OCI-LY7 (cell line): ENCODE measurements around the gene LRIG3. TPM values are rescaled to one million over a fixed set of nuclear protein-coding genes. Genes with fewer than 3 reads are reported as not detected.

Source experiments
- BruUV-seq: library from RNA; stranded (reverse); fragments of 400-500 nt; replicated peaks from 2 replicates; lab custom pipeline; 2021; lab: Mats Ljungman, UMichigan
- CTCF ChIA-PET: fragments of 300-600 bp; sonication (Branson Sonifier 250); formaldehyde crosslinking; loops from one replicate; lab custom pipeline; 2022; ENCODE audit warnings: antibody characterized with exemption; ENCODE audit not compliant: unreplicated experiment; lab: Charles Lee
- POLR2A ChIA-PET: fragments of 300-600 bp; sonication (Branson Sonifier 250); formaldehyde crosslinking; loops from one replicate; lab custom pipeline; 2022; ENCODE audit warnings: antibody characterized with exemption; lab: Charles Lee
- DNase-seq: peaks from one replicate; pipeline ENCODE4 v3.0.0-alpha.2; 2015; ENCODE audit warnings: low spot score
- H2AFZ ChIP-seq: fragments of 200-600 bp; sonication (generic), shearing (Covaris generic); 2 replicates; pipeline ENCODE4 v1.6.1; 2014; ENCODE audit warnings: mild to moderate bottlenecking, antibody characterized with exemption, low read length, moderate library complexity
- H3K27ac ChIP-seq: fragments of 200-600 bp; sonication (generic); 2 replicates; pipeline ENCODE4 v1.5.1; 2014; ENCODE audit warnings: mixed run types, low read depth, mild to moderate bottlenecking, moderate library complexity, low read length, inconsistent platforms; ENCODE audit not compliant: poor library complexity, severe bottlenecking
- H3K36me3 ChIP-seq: fragments of 200-600 bp; sonication (generic); 2 replicates; pipeline ENCODE4 v1.6.1; 2014; ENCODE audit warnings: mild to moderate bottlenecking, antibody characterized with exemption, low read length, moderate library complexity, mixed read lengths; ENCODE audit not compliant: insufficient read depth
- H3K4me1 ChIP-seq: fragments of 200-600 bp; sonication (generic); 2 replicates; pipeline ENCODE4 v1.5.1; 2014; ENCODE audit warnings: mild to moderate bottlenecking, low read length; ENCODE audit not compliant: insufficient read depth, poor library complexity, severe bottlenecking
- H3K4me2 ChIP-seq: fragments of 200-600 bp; sonication (generic); 2 replicates; pipeline ENCODE4 v1.6.1; 2014; ENCODE audit warnings: mild to moderate bottlenecking, low read length
- H3K4me3 ChIP-seq: fragments of 200-600 bp; sonication (generic); 2 replicates; pipeline ENCODE4 v1.5.1; 2014; ENCODE audit warnings: mild to moderate bottlenecking, low read depth, low read length; ENCODE audit not compliant: poor library complexity, severe bottlenecking
- H3K79me2 ChIP-seq: fragments of 200-600 bp; sonication (generic); 2 replicates; pipeline ENCODE4 v1.6.1; 2016; ENCODE audit warnings: low read depth, mild to moderate bottlenecking, low read length, moderate library complexity, mixed read lengths; ENCODE audit not compliant: insufficient read depth
- H3K9me2 ChIP-seq: fragments of 200-600 bp; sonication (generic); 2 replicates; pipeline ENCODE4 v1.6.1; 2016; ENCODE audit warnings: mild to moderate bottlenecking, low read length, mixed read lengths; ENCODE audit not compliant: insufficient read depth
- H3K9me3 ChIP-seq: fragments of 200-600 bp; sonication (generic); 2 replicates; pipeline ENCODE4 v1.6.1; 2014; ENCODE audit warnings: mild to moderate bottlenecking, mixed run types, low read length, mixed read lengths
- H4K20me1 ChIP-seq: fragments of 200-600 bp; sonication (generic); 2 replicates; pipeline ENCODE4 v1.6.1; 2014; ENCODE audit warnings: mild to moderate bottlenecking, antibody characterized with exemption, low read length, moderate library complexity, mixed read lengths; ENCODE audit not compliant: insufficient read depth
- CTCF ChIP-seq: fragments of 200-600 bp; sonication (generic); conservative IDR thresholded peaks from 2 replicates; pipeline ENCODE4 v1.5.1; 2014; ENCODE audit warnings: mild to moderate bottlenecking, antibody characterized with exemption, low read length, moderate library complexity, mixed read lengths
- EZH2phosphoT487 ChIP-seq: fragments of 200-600 bp; sonication (generic); IDR thresholded peaks from 2 replicates; pipeline ENCODE4 v1.6.1; 2018; ENCODE audit warnings: low read depth, borderline replicate concordance, mild to moderate bottlenecking, mixed run types, antibody characterized with exemption, low read length, moderate library complexity, mixed read lengths
- intact Hi-C: fragments of 100-400 bp; cut with micrococcal nuclease; formaldehyde crosslinking; loops from one replicate; pipeline ENCODE4 v1.10.0; 2022; ENCODE audit not compliant: unreplicated experiment
- total RNA-seq, 2 experiments: library from RNA; depleted of rRNA in 1 of 2; stranded (reverse); fragments of >200 nt in 1 of 2; shearing (Covaris generic) in 1 of 2; gene quantifications; 2 replicates each; pipeline ENCODE4 v1.2.3, GENCODE V29; 2014 to 2022

LRIG3 gene
- total RNA-seq, 2 experiments from 2014 or later: not detected

- Histone ChIP-seq H3K9me3 (no peaks in the 10 kb centered on the region), H3K27ac (no peak overlapping the region), H3K36me3 (no peaks in the 10 kb centered on the region), H3K9me2 (no peaks in the 10 kb centered on the region), H3K4me3 (no peak overlapping the region), H2AFZ (no peak overlapping the region), H3K79me2 (no peaks in the 10 kb centered on the region), H3K4me1 (no peaks in the 10 kb centered on the region), H3K4me2 (no peak overlapping the region), H4K20me1 (no peaks in the 10 kb centered on the region)
- POLR2A ChIA-PET: no interaction called here
- intact Hi-C loops: no loop called here
- CTCF ChIA-PET: no interaction called here
- no peak for DNase-seq
- TF ChIP-seq CTCF: no peak
- TF ChIP-seq EZH2phosphoT487: no peak
- BruUV-seq: no TSS peak
Measured at GRCh38 chr12:58938440-58938839, 18.1 kb upstream of the LRIG3 start.

GRCh38 chr12:58934528-58934927 lies 14.2 kb upstream of the LRIG3 start:
- intact Hi-C loops: no loop called here
- TF ChIP-seq EZH2phosphoT487 (no peak), CTCF (no peak)
- no peak overlapping the region for H3K27ac ChIP-seq

GRCh38 chr12:58932806-58933681 lies 12.7 kb upstream of the LRIG3 start:
- H3K27ac ChIP-seq: no peak overlapping the region
- CTCF ChIA-PET: no interaction called here
- TF ChIP-seq CTCF (no peak), EZH2phosphoT487 (no peak)
- H3K79me2 ChIP-seq: no peaks in the 10 kb centered on the region
- BruUV-seq: no TSS peak
- no peak overlapping the region for H3K4me2 ChIP-seq
- no peaks in the 10 kb centered on the region for H4K20me1 ChIP-seq
- H3K4me1 ChIP-seq: no peaks in the 10 kb centered on the region
- no peak overlapping the region for H3K4me3 ChIP-seq
- DNase-seq: no peak
- no peaks in the 10 kb centered on the region for H3K9me3 ChIP-seq
- no peak overlapping the region for H2AFZ ChIP-seq
- no peaks in the 10 kb centered on the region for H3K9me2 ChIP-seq
- POLR2A ChIA-PET: interaction anchor here (1.1 kb wide), 1 partner anchor 48 kb away, joined by 3 read pairs; no protein-coding TSS in a partner anchor
- intact Hi-C loops: no loop called here
- H3K36me3 ChIP-seq: no peaks in the 10 kb centered on the region

More at GRCh38 chr12:58934528-58934927, 14.2 kb upstream of the LRIG3 start:
- H3K9me3 ChIP-seq: no peaks in the 10 kb centered on the region
- H2AFZ ChIP-seq: no peak overlapping the region
- H3K9me2 ChIP-seq: no peaks in the 10 kb centered on the region
- no peaks in the 10 kb centered on the region for H3K4me1 ChIP-seq
- no peaks in the 10 kb centered on the region for H4K20me1 ChIP-seq
- H3K4me2 ChIP-seq: no peak overlapping the region
- POLR2A ChIA-PET: no interaction called here
- H3K79me2 ChIP-seq: no peaks in the 10 kb centered on the region
- no peak overlapping the region for H3K4me3 ChIP-seq
- BruUV-seq: no TSS peak
- no peak for DNase-seq
- CTCF ChIA-PET: no interaction called here
- H3K36me3 ChIP-seq: no peaks in the 10 kb centered on the region
